Activated B cell treated with CpG ODN at 0.5 μM for 24 hours (primary cell): ENCODE data around the gene GDI1. TPM values are rescaled to one million over a fixed set of nuclear protein-coding genes. Genes with fewer than 3 reads are reported as not detected.

Experiments used
- ATAC-seq: fragments of 200-7000 bp; cut with Tn5 transposase; one replicate; pipeline ENCODE4 v1.10.0; 2021; ENCODE audit warnings: low read depth, mild to moderate bottlenecking, moderate library complexity
- CTCF ChIA-PET: fragments of 350-600 bp; sonication (Branson Sonifier 250); formaldehyde crosslinking; loops from one replicate; lab custom pipeline; 2021; ENCODE audit warnings: antibody characterized with exemption; lab: Charles Lee
- POLR2A ChIA-PET: fragments of 350-600 bp; sonication (Branson Sonifier 250); formaldehyde crosslinking; loops from one replicate; lab custom pipeline; 2021; ENCODE audit warnings: antibody characterized with exemption; lab: Charles Lee
- DNase-seq: peaks from one replicate; pipeline ENCODE4 v3.0.0; 2022
- H3K27ac Mint-ChIP-seq: one replicate; pipeline ENCODE4 v1.8.0; 2020; ENCODE audit warnings: mixed read lengths
- H3K27me3 Mint-ChIP-seq: one replicate; pipeline ENCODE4 v1.8.0; 2021; ENCODE audit warnings: mixed read lengths
- H3K36me3 Mint-ChIP-seq: one replicate; pipeline ENCODE4 v1.8.0; 2021; ENCODE audit warnings: low read depth, mixed read lengths
- H3K4me1 Mint-ChIP-seq: one replicate; pipeline ENCODE4 v1.8.0; 2021; ENCODE audit warnings: mixed read lengths
- H3K4me3 Mint-ChIP-seq: one replicate; pipeline ENCODE4 v1.8.0; 2020; ENCODE audit warnings: mild to moderate bottlenecking, mixed read lengths
- H3K9me3 Mint-ChIP-seq: one replicate; pipeline ENCODE4 v1.8.0; 2020; ENCODE audit warnings: mixed read lengths
- CTCF ChIP-seq: fragments of 200-600 bp; IDR thresholded peaks from one replicate; pipeline ENCODE4 v1.8.0; 2022; ENCODE audit warnings: antibody characterized with exemption, mild to moderate bottlenecking
- intact Hi-C: fragments of 100-400 bp; cut with micrococcal nuclease; formaldehyde crosslinking; loops from one replicate; pipeline ENCODE4 v1.15.1; 2024
- total RNA-seq: library from RNA; stranded (reverse); gene quantifications from 2 replicates; pipeline ENCODE4 v1.2.3, GENCODE V29; 2022

The GDI1 gene
- total RNA-seq, 1 donor from 2014 or later: 127 TPM

- intact Hi-C loops: no loop called here
- ChIA-PET CTCF (no interaction called here), POLR2A (interaction anchor here (1.5 kb wide), 1 partner anchor 15 kb away, joined by 3 read pairs; no protein-coding TSS in a partner anchor)
- no peaks in the 10 kb centered on the region for H3K9me3 Mint-ChIP-seq
- peaks cover 41% of the 10 kb centered on the region for H3K36me3 Mint-ChIP-seq
- no peak overlapping the region for H3K4me3 Mint-ChIP-seq
- no peaks in the 10 kb centered on the region for H3K27me3 Mint-ChIP-seq
- ATAC-seq: no peak
- DNase-seq: no peak
- no peak for TF ChIP-seq CTCF
- peaks cover 8% of the 10 kb centered on the region for H3K4me1 Mint-ChIP-seq
- no peak overlapping the region for H3K27ac Mint-ChIP-seq
These were observed 26.8 kb downstream of the GDI1 start for GRCh38 chrX:154463611-154464220.

GRCh38 chrX:154464806-154465365, 27.9 kb downstream of the GDI1 start:
- Mint-ChIP-seq H3K27ac (no peak overlapping the region), H3K9me3 (no peaks in the 10 kb centered on the region), H3K36me3 (peaks cover 49% of the 10 kb centered on the region), H3K4me3 (no peak overlapping the region), H3K27me3 (no peaks in the 10 kb centered on the region), H3K4me1 (peaks cover 3% of the 10 kb centered on the region)
- DNase-seq: no peak
- no peak for TF ChIP-seq CTCF
- no peak for ATAC-seq
- intact Hi-C loops: no loop called here
- CTCF ChIA-PET: no interaction called here
- POLR2A ChIA-PET: no interaction called here

GRCh38 chrX:154465601-154466000, 28.6 kb downstream of the GDI1 start:
- no peaks in the 10 kb centered on the region for H3K9me3 Mint-ChIP-seq
- no peak for DNase-seq
- ChIA-PET POLR2A (no interaction called here), CTCF (no interaction called here)
- intact Hi-C loops: no loop called here
- H3K4me3 Mint-ChIP-seq: no peak overlapping the region
- no peaks in the 10 kb centered on the region for H3K4me1 Mint-ChIP-seq
- H3K36me3 Mint-ChIP-seq: peaks cover 56% of the 10 kb centered on the region
- TF ChIP-seq CTCF: no peak
- ATAC-seq: no peak
- no peak overlapping the region for H3K27ac Mint-ChIP-seq
- H3K27me3 Mint-ChIP-seq: no peaks in the 10 kb centered on the region

- H3K9me3 Mint-ChIP-seq: no peaks in the 10 kb centered on the region
- TF ChIP-seq CTCF: no peak
These were observed 29.1 kb downstream of the GDI1 start for GRCh38 chrX:154466036-154466435.

GRCh38 chrX:154466907-154467306, 30.0 kb downstream of the GDI1 start:
- no peak for TF ChIP-seq CTCF
- ChIA-PET POLR2A (interaction anchor here (0.6 kb wide), 1 partner anchor 12 kb away, joined by 4 read pairs; no protein-coding TSS in a partner anchor), CTCF (no interaction called here)
- no peak overlapping the region for H3K4me3 Mint-ChIP-seq
- intact Hi-C loops: no loop called here
- DNase-seq: no peak
- H3K4me1 Mint-ChIP-seq: no peaks in the 10 kb centered on the region
- H3K36me3 Mint-ChIP-seq: peaks cover 50% of the 10 kb centered on the region
- ATAC-seq: no peak
- H3K27me3 Mint-ChIP-seq: no peaks in the 10 kb centered on the region
- no peaks in the 10 kb centered on the region for H3K9me3 Mint-ChIP-seq
- no peak overlapping the region for H3K27ac Mint-ChIP-seq

More at GRCh38 chrX:154466036-154466435, 29.1 kb downstream of the GDI1 start:
- intact Hi-C loops: no loop called here
- Mint-ChIP-seq H3K27me3 (no peaks in the 10 kb centered on the region), H3K4me1 (no peaks in the 10 kb centered on the region), H3K27ac (no peak overlapping the region), H3K4me3 (no peak overlapping the region), H3K36me3 (peaks cover 54% of the 10 kb centered on the region)
- CTCF ChIA-PET: no interaction called here
- no peak for ATAC-seq
- POLR2A ChIA-PET: no interaction called here
- DNase-seq: no peak
